GM10847 (cell line): Measurements from ENCODE around the gene STRA6.

ENCODE experiments used
- POLR2A ChIP-seq: IDR thresholded peaks from 2 replicates; pipeline ENCODE4 v1.6.1; 2011; ENCODE audit not compliant: insufficient read length; ENCODE audit errors: extremely low read depth

Gene STRA6

GRCh38 chr15:74182131-74182530 lies 20.5 kb downstream of the STRA6 start:
- no peak for TF ChIP-seq POLR2A

GRCh38 chr15:74180881-74181602 lies 21.5 kb downstream of the STRA6 start:
- no peak for TF ChIP-seq POLR2A

GRCh38 chr15:74179983-74180880 lies 22.4 kb downstream of the STRA6 start:
- TF ChIP-seq POLR2A, result no peak

GRCh38 chr15:74179101-74179841 lies 23.3 kb downstream of the STRA6 start:
- TF ChIP-seq POLR2A, result no peak

- no peak for TF ChIP-seq POLR2A
Measured at GRCh38 chr15:74178326-74179100, 24.1 kb downstream of the STRA6 start.

GRCh38 chr15:74176262-74177214 lies 26.0 kb downstream of the STRA6 start:
- no peak for TF ChIP-seq POLR2A

GRCh38 chr15:74175271-74176191 lies 27.1 kb downstream of the STRA6 start:
- no peak for TF ChIP-seq POLR2A

- no peak for TF ChIP-seq POLR2A
Measured at GRCh38 chr15:74174958-74175253, 27.7 kb downstream of the STRA6 start.

- TF ChIP-seq POLR2A, result no peak
Measured at GRCh38 chr15:74174219-74174957, 28.2 kb downstream of the STRA6 start.

- no peak for TF ChIP-seq POLR2A
Measured at GRCh38 chr15:74173380-74174218, 29.0 kb downstream of the STRA6 start, which contains the start of gene ISLR. Gene ISLR (plus strand): TSS chr15:74173710. CDS start chr15:74174859, 1,149 bp downstream.

- TF ChIP-seq POLR2A, result no peak
Measured at GRCh38 chr15:74172701-74173379, 29.7 kb downstream of the STRA6 start.
